Ascending aorta (tissue), 2 donors: ENCODE measurements around the gene CMYA5. TPM values are rescaled to one million over a fixed set of nuclear protein-coding genes. Genes with fewer than 3 reads are reported as not detected.
"Not testable (repeated sequence)": the region's sequence is repeated elsewhere in the genome, so short reads cannot be mapped to it uniquely, and the experiment has no call there.

ENCODE experiments used
- DNase-seq, 2 donors: peaks; one replicate each; pipeline ENCODE4 v3.0.0-alpha.2; 2019; ENCODE audit warnings: low spot score in 2 of 2
- H3K27ac ChIP-seq, 2 donors: fragments of 200-600 bp; sonication (generic); one replicate each; pipeline ENCODE4 v1.5.1; 2016 to 2017; ENCODE audit warnings: mild to moderate bottlenecking in 1 of 2
- H3K27me3 ChIP-seq: fragments of 200-600 bp; sonication (generic); one replicate; pipeline ENCODE4 v1.5.1; 2017
- H3K36me3 ChIP-seq, 2 donors: fragments of 200-600 bp; sonication (generic); one replicate each; pipeline ENCODE4 v1.5.1; 2016
- H3K4me1 ChIP-seq, 2 donors: fragments of 200-600 bp; sonication (generic); one replicate each; pipeline ENCODE4 v1.5.1; 2016 to 2017; ENCODE audit warnings: mild to moderate bottlenecking in 1 of 2
- H3K4me3 ChIP-seq, 2 donors: fragments of 200-600 bp; sonication (generic); one replicate each; pipeline ENCODE4 v1.5.1; 2016 to 2017; ENCODE audit warnings: mild to moderate bottlenecking in 1 of 2
- H3K9me3 ChIP-seq, 2 donors: fragments of 200-600 bp; sonication (generic); one replicate each; pipeline ENCODE4 v1.5.1; 2016
- intact Hi-C: fragments of 100-400 bp; cut with DNase I; formaldehyde crosslinking; loops from one replicate; pipeline ENCODE4 v1.15.1; 2023
- total RNA-seq: library from RNA; depleted of rRNA; stranded (reverse); fragments of >200 nt; gene quantifications from one replicate; pipeline ENCODE4 v1.1.0, GENCODE V29; 2016
- TF ChIP-seq, protein P1 (sequence below), 3 experiments: fragments of 200-600 bp in 2 of 3; fragments of 450-650 bp in 1 of 3; sonication (generic) in 2 of 3; IDR thresholded peaks; one replicate each; pipeline ENCODE4 v1.5.1; 2016 to 2019; ENCODE audit warnings: antibody characterized with exemption in 3 of 3, mild to moderate bottlenecking in 1 of 3, moderate library complexity in 1 of 3

The CMYA5 gene
- total RNA-seq, 1 donor from 2014 or later = 1.2 TPM

DNA sequence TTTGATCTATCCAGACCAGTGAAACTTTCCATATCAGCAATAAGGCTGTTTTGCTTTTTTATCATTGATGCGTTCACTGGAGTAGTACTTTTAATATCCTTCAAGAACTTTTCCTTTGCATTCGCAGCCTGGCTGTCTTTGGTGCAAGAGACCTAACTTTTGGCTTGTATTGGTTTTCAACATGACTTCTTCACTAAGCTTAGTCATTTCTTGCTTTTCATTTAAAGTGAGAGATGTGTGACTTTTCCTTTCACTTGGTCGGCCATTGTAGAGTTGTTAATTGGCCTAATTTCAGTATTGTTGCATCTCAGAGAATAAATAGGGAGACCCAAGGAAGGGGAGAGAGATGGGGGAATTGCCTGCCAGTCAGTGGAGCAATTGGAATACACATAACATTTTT lies 26.4 kb upstream of the CMYA5 start:
- TF ChIP-seq, protein P1, sequence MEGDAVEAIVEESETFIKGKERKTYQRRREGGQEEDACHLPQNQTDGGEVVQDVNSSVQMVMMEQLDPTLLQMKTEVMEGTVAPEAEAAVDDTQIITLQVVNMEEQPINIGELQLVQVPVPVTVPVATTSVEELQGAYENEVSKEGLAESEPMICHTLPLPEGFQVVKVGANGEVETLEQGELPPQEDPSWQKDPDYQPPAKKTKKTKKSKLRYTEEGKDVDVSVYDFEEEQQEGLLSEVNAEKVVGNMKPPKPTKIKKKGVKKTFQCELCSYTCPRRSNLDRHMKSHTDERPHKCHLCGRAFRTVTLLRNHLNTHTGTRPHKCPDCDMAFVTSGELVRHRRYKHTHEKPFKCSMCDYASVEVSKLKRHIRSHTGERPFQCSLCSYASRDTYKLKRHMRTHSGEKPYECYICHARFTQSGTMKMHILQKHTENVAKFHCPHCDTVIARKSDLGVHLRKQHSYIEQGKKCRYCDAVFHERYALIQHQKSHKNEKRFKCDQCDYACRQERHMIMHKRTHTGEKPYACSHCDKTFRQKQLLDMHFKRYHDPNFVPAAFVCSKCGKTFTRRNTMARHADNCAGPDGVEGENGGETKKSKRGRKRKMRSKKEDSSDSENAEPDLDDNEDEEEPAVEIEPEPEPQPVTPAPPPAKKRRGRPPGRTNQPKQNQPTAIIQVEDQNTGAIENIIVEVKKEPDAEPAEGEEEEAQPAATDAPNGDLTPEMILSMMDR (IDR thresholded peaks at IDR 0.05) = no peak
- Histone ChIP-seq H3K27ac (no peak overlapping the region), H3K4me3 (no peak overlapping the region), H3K9me3 (no peaks in the 10 kb centered on the region), H3K36me3 (peaks cover 14 to 38% of the 10 kb centered on the region in 2 donors), H3K4me1 (no peaks in the 10 kb centered on the region), H3K27me3 (no peaks in the 10 kb centered on the region)
- intact Hi-C loops = no loop called here
- DNase-seq = no peak

- intact Hi-C loops = no loop called here
- Histone ChIP-seq H3K36me3 (peaks cover 26 to 39% of the 10 kb centered on the region in 2 donors), H3K4me1 (no peaks in the 10 kb centered on the region), H3K9me3 (no peaks in the 10 kb centered on the region), H3K27ac (no peak overlapping the region), H3K27me3 (no peaks in the 10 kb centered on the region), H3K4me3 (no peak overlapping the region)
- TF ChIP-seq, protein P1 (IDR thresholded peaks at IDR 0.05) = no peak
- DNase-seq = no peak
These were observed 22.9 kb upstream of the CMYA5 start for GRCh38 chr5:79666758-79667157.

- Histone ChIP-seq H3K27me3 (no peaks in the 10 kb centered on the region), H3K9me3 (no peaks in the 10 kb centered on the region), H3K4me1 (no peaks in the 10 kb centered on the region), H3K27ac (no peak overlapping the region), H3K4me3 (no peak overlapping the region), H3K36me3 (peaks cover 28 to 40% of the 10 kb centered on the region in 2 donors)
- no peak for DNase-seq
- intact Hi-C loops = no loop called here
- TF ChIP-seq, protein P1 (IDR thresholded peaks at IDR 0.05) = no peak
These were observed 17.2 kb upstream of the CMYA5 start for GRCh38 chr5:79672392-79672791.

DNA sequence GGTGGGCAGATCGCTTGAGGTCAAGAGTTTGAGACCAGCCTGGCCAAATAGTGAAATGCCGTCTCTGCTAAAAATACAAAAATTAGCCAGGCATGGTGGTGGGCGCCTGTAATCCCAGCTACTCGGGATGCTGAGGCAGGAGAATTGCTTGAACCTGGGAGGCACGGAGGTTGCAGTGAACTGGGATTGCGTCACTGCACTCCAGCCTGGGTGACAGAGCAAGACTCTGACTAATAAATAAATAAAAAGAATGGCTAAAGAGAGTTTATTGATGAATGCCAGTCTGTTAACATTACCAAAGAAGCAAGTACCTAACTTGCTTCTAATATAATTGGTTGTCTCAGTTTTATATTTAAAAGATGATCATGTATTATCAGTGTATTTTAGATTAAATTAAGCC lies 13.3 kb upstream of the CMYA5 start:
- H3K9me3 ChIP-seq, H3K4me3 ChIP-seq, DNase-seq, H3K27ac ChIP-seq, H3K27me3 ChIP-seq, H3K4me1 ChIP-seq, intact Hi-C loops: not testable (repeated sequence)
- peaks cover 20 to 49% of the 10 kb centered on the region in 2 donors for H3K36me3 ChIP-seq

GRCh38 chr5:79682102-79682501 lies 7.5 kb upstream of the CMYA5 start:
- H3K36me3 ChIP-seq = peaks cover 28 to 59% of the 10 kb centered on the region in 2 donors
- H3K27me3 ChIP-seq, DNase-seq, intact Hi-C loops, H3K27ac ChIP-seq, H3K4me3 ChIP-seq, H3K4me1 ChIP-seq, H3K9me3 ChIP-seq: not testable (repeated sequence)

DNA sequence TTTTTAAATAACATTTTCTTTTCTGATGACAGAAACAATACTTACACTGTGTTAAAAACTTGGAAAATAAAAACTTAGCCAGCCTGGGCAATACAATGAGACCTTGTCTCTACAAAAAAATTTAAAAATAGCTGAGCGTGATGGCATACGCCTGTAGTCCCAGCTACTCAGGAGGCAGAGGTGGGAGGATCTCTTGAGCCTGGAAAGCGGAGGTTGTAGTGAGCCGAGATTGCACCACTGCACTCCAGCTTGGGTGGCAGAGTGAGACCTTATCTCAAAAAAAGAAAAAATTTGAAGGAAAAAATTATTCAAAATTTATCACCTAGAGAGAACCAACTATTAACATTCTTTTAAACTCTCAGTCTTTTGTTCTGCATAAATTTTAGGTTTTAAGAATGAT lies 4.9 kb upstream of the CMYA5 start:
- TF ChIP-seq, protein P1 (IDR thresholded peaks at IDR 0.05) = no peak
- DNase-seq = no peak
- H3K36me3 ChIP-seq = peaks cover 18 to 42% of the 10 kb centered on the region in 2 donors
- H3K4me3 ChIP-seq = no peak overlapping the region
- no peaks in the 10 kb centered on the region for H3K27me3 ChIP-seq
- intact Hi-C loops = no loop called here
- no peaks in the 10 kb centered on the region for H3K9me3 ChIP-seq
- no peak overlapping the region for H3K27ac ChIP-seq
- peaks cover 0 to 2% of the 10 kb centered on the region in 2 donors for H3K4me1 ChIP-seq

- TF ChIP-seq, protein P1 (IDR thresholded peaks at IDR 0.05) = no peak
- Histone ChIP-seq H3K36me3 (peaks cover 17 to 35% of the 10 kb centered on the region in 2 donors), H3K4me1 (peaks cover 0 to 2% of the 10 kb centered on the region in 2 donors), H3K9me3 (no peaks in the 10 kb centered on the region), H3K27ac (no peak overlapping the region), H3K4me3 (no peak overlapping the region), H3K27me3 (no peaks in the 10 kb centered on the region)
- intact Hi-C loops = no loop called here
- no peak for DNase-seq
These were observed 4.0 kb upstream of the CMYA5 start for GRCh38 chr5:79685627-79686026.
